IMR-90 (cell line): ENCODE measurements around the gene ZFHX3. TPM values are rescaled to one million over a fixed set of nuclear protein-coding genes. Genes with fewer than 3 reads are reported as not detected.

ENCODE experiments used
- ATAC-seq: fragments of 200-7000 bp; cut with Tn5 transposase; 2 replicates; pipeline ENCODE4 v1.9.1; 2020; ENCODE audit warnings: low read depth, mild to moderate bottlenecking, moderate library complexity
- BruUV-seq: library from RNA; stranded (reverse); fragments of 400-500 nt; replicated peaks from 2 replicates; lab custom pipeline; 2021; lab: Mats Ljungman, UMichigan
- CTCF ChIA-PET: fragments of 300-600 bp; formaldehyde crosslinking; extraction: SDS; loops from one replicate; lab custom pipeline; 2021; ENCODE audit warnings: antibody characterized with exemption; lab: Yijun Ruan, JAX
- POLR2A ChIA-PET: fragments of 300-600 bp; sonication (Branson Sonifier 250); formaldehyde crosslinking; loops from one replicate; lab custom pipeline; 2022; ENCODE audit warnings: antibody characterized with exemption; ENCODE audit not compliant: unreplicated experiment; lab: Charles Lee
- DNase-seq: peaks from one replicate; pipeline ENCODE4 v3.0.0; 2013
- H2AFZ ChIP-seq: replicated peaks from 2 replicates; pipeline ENCODE3; 2013; ENCODE audit warnings: low read length, mild to moderate bottlenecking; ENCODE audit not compliant: poor library complexity
- H2AK5ac ChIP-seq: 2 replicates; pipeline ENCODE4 v1.6.1; 2013; ENCODE audit warnings: low read depth, low read length, inconsistent platforms
- H2AK9ac ChIP-seq: replicated peaks from 2 replicates; pipeline ENCODE3; 2013; ENCODE audit warnings: mild to moderate bottlenecking, low read depth, low read length, moderate library complexity; ENCODE audit not compliant: poor library complexity
- H2BK120ac ChIP-seq: 2 replicates; pipeline ENCODE4 v1.6.1; 2013; ENCODE audit warnings: low read depth, low read length, inconsistent platforms
- H2BK15ac ChIP-seq: 3 replicates; pipeline ENCODE4 v1.6.1; 2013; ENCODE audit warnings: low read depth, low read length, inconsistent platforms
- H2BK20ac ChIP-seq: 2 replicates; pipeline ENCODE4 v1.6.1; 2013; ENCODE audit warnings: low read depth, mild to moderate bottlenecking, inconsistent platforms, low read length, moderate library complexity
- H2BK5ac ChIP-seq: 2 replicates; pipeline ENCODE4 v1.6.1; 2013; ENCODE audit warnings: mild to moderate bottlenecking, low read depth, low read length, inconsistent platforms; ENCODE audit not compliant: poor library complexity, severe bottlenecking
- H3K14ac ChIP-seq: replicated peaks from 2 replicates; pipeline ENCODE4 v1.6.1; 2013; ENCODE audit warnings: low read depth, low read length, inconsistent platforms
- H3K18ac ChIP-seq: 2 replicates; pipeline ENCODE4 v1.6.1; 2013; ENCODE audit warnings: low read depth, low read length, control low read depth
- H3K23ac ChIP-seq: 2 replicates; pipeline ENCODE4 v1.6.1; 2013; ENCODE audit warnings: low read depth, low read length, inconsistent platforms
- H3K27ac ChIP-seq: 2 replicates; pipeline ENCODE4 v1.5.1; 2013; ENCODE audit warnings: mild to moderate bottlenecking, control low read depth, low read length; ENCODE audit not compliant: insufficient read depth
- H3K27me3 ChIP-seq: 2 replicates; pipeline ENCODE4 v1.6.1; 2013; ENCODE audit warnings: low read length; ENCODE audit not compliant: control insufficient read depth, insufficient read depth
- H3K36me3 ChIP-seq: 2 replicates; pipeline ENCODE4 v1.6.1; 2013; ENCODE audit warnings: low read length, mixed read lengths; ENCODE audit not compliant: control insufficient read depth, insufficient read depth
- H3K4ac ChIP-seq: 2 replicates; pipeline ENCODE4 v1.6.1; 2013; ENCODE audit warnings: low read depth, low read length, inconsistent platforms
- H3K4me1 ChIP-seq: 2 replicates; pipeline ENCODE4 v1.6.1; 2013; ENCODE audit warnings: low read length, mixed read lengths; ENCODE audit not compliant: control insufficient read depth, insufficient read depth
- H3K4me2 ChIP-seq: 2 replicates; pipeline ENCODE4 v1.6.1; 2013; ENCODE audit warnings: low read depth, mild to moderate bottlenecking, control low read depth, low read length, moderate library complexity
- H3K4me3 ChIP-seq: 2 replicates; pipeline ENCODE4 v1.5.1; 2013; ENCODE audit warnings: low read depth, mild to moderate bottlenecking, control low read depth, low read length, moderate library complexity; ENCODE audit not compliant: insufficient read depth
- H3K56ac ChIP-seq: 2 replicates; pipeline ENCODE4 v1.6.1; 2013; ENCODE audit warnings: low read length, inconsistent platforms; ENCODE audit not compliant: insufficient read depth; ENCODE audit errors: extremely low read depth
- H3K79me1 ChIP-seq, 2 experiments: 2 replicates each; pipeline ENCODE4 v1.6.1; 2013; ENCODE audit warnings: low read length in 2 of 2, inconsistent platforms in 1 of 2, low read depth in 1 of 2
- H3K9ac ChIP-seq: 2 replicates; pipeline ENCODE4 v1.6.1; 2013; ENCODE audit warnings: low read depth, low read length, control low read depth
- H3K9me1 ChIP-seq: 2 replicates; pipeline ENCODE4 v1.6.1; 2013; ENCODE audit warnings: low read length, inconsistent platforms; ENCODE audit not compliant: insufficient read depth
- H3K9me3 ChIP-seq: 2 replicates; pipeline ENCODE4 v1.6.1; 2013; ENCODE audit warnings: low read length; ENCODE audit not compliant: control insufficient read depth, insufficient read depth
- H4K20me1 ChIP-seq: 2 replicates; pipeline ENCODE4 v1.6.1; 2013; ENCODE audit warnings: low read length, inconsistent platforms; ENCODE audit not compliant: insufficient read depth
- H4K5ac ChIP-seq: 2 replicates; pipeline ENCODE4 v1.6.1; 2013; ENCODE audit warnings: mild to moderate bottlenecking, low read depth, low read length, control low read depth
- H4K8ac ChIP-seq, 2 experiments: 2 replicates each; pipeline ENCODE4 v1.6.1; 2013; ENCODE audit warnings: low read depth in 2 of 2, low read length in 2 of 2, control low read depth in 1 of 2, inconsistent platforms in 1 of 2
- H4K91ac ChIP-seq: 2 replicates; pipeline ENCODE4 v1.6.1; 2013; ENCODE audit warnings: low read depth, low read length, inconsistent platforms; ENCODE audit not compliant: insufficient read depth
- CEBPB ChIP-seq: IDR thresholded peaks from 2 replicates; pipeline ENCODE4 v1.6.1; 2012; ENCODE audit warnings: low read depth, low read length, improper control_type of control experiment
- MAFK ChIP-seq: IDR thresholded peaks from 2 replicates; pipeline ENCODE4 v1.6.1; 2012; ENCODE audit warnings: low read depth, low read length, improper control_type of control experiment
- RCOR1 ChIP-seq: IDR thresholded peaks from 2 replicates; pipeline ENCODE4 v1.6.1; 2012; ENCODE audit warnings: mild to moderate bottlenecking, low read length, improper control_type of control experiment; ENCODE audit not compliant: insufficient replicate concordance
- USF2 ChIP-seq: fragments of 150-350 bp; IDR thresholded peaks from 2 replicates; pipeline ENCODE4 v1.6.1; 2017; ENCODE audit warnings: mild to moderate bottlenecking, antibody characterized with exemption, low read length, low read depth
- WGBS, 2 experiments: methylation state at CpG; one replicate each; pipeline versions ENCODE4 v1.1.5 to v1.1.7; 2013; ENCODE audit warnings: missing lambda C conversion rate in 2 of 2; ENCODE audit not compliant: insufficient read length in 1 of 2; ENCODE audit errors: extremely low coverage in 2 of 2; 5-methylcytosine and 5-hydroxymethylcytosine counted together
- dilution Hi-C: fragments of 300-500 bp; cut with HindIII; formaldehyde crosslinking; loops from one replicate; pipeline ENCODE4 v1.14.3; 2018; ENCODE audit warnings: low sequenced_read_pairs; ENCODE audit not compliant: unreplicated experiment
- in situ Hi-C: fragments of 300-500 bp; cut with MboI; formaldehyde crosslinking; loops from 3 replicates; pipeline ENCODE4 v1.14.3; 2019; ENCODE audit warnings: low sequenced_read_pairs, inconsistent platforms, mixed read lengths
- intact Hi-C: fragments of 100-400 bp; cut with micrococcal nuclease; formaldehyde crosslinking; loops from 2 replicates; pipeline ENCODE4 v1.10.0; 2022
- polyA plus RNA-seq, 3 experiments: library from polyadenylated mRNA; depleted of rRNA; stranded (reverse); fragments of >200 nt; gene quantifications; 2 replicates each; pipeline ENCODE4 v1.2.3, GENCODE V29; 2012; ENCODE audit warnings: low replicate concordance in 1 of 3
- total RNA-seq: library from RNA; depleted of rRNA; stranded (reverse); fragments of >200 nt; gene quantifications from 2 replicates; pipeline ENCODE4 v1.2.3, GENCODE V29; 2012

ZFHX3 gene
- total and polyA plus RNA-seq, 2 of the 4 experiments (the other 2 are of a cell fraction): 1.4 to 1.7 TPM

GRCh38 chr16:73015612-73016487 lies 32.1 kb downstream of the ZFHX3 start:
- CTCF ChIA-PET: no interaction called here
- POLR2A ChIA-PET: no interaction called here
- no TSS peak for BruUV-seq

More at GRCh38 chr16:73015612-73016487, 32.1 kb downstream of the ZFHX3 start:
- Histone ChIP-seq H3K4me3 (no peak overlapping the region), H3K14ac (no peak overlapping the region), H2AK5ac (peak overlapping the region; percentile 46; the same call in 1 of the 2 replicates), H3K18ac (no peak overlapping the region), H3K79me1 (peaks cover 51 to 91% of the 10 kb centered on the region in 2 experiments), H2BK5ac (no peak overlapping the region), H3K36me3 (no peaks in the 10 kb centered on the region), H3K4ac (no peak overlapping the region), H3K9me3 (no peaks in the 10 kb centered on the region), H3K4me2 (peak overlapping the region; percentile 38; the same call in 1 of the 2 replicates), H4K5ac (no peak overlapping the region), H3K9me1 (peaks cover 27% of the 10 kb centered on the region), H3K23ac (no peak overlapping the region), H2BK15ac (no peak overlapping the region), H2AK9ac (no peak overlapping the region), H4K20me1 (peaks cover 68% of the 10 kb centered on the region), H3K9ac (no peak overlapping the region), H2BK20ac (no peak overlapping the region), H4K8ac (no peak overlapping the region), H2AFZ (no peak overlapping the region), H3K27ac (no peak overlapping the region), H3K27me3 (no peaks in the 10 kb centered on the region), H4K91ac (no peak overlapping the region; the same call in 1 of the 2 replicates), H3K4me1 (peaks cover 23% of the 10 kb centered on the region), H3K56ac (no peak overlapping the region), H2BK120ac (no peak overlapping the region)
- dilution Hi-C loops (no loop called here), in situ Hi-C loops (no loop called here), intact Hi-C loops (no loop called here)
- ATAC-seq (no peak), DNase-seq (no peak)
- 98% methylated on average over 10 of the region's 18 CpGs; no CpG with 5 or more reads in 1 of the 2 experiments for WGBS, 2 experiments
- TF ChIP-seq CEBPB: 0 out of 2 replicates have a peak, but pooled peaks have one; percentile 27
- no peak for TF ChIP-seq MAFK
- no peak for TF ChIP-seq USF2
- TF ChIP-seq RCOR1: no peak
